SK-N-SH treated with all-trans-retinoic acid at 6 μM for 48 hours (cell line): ENCODE data around the gene PGPEP1.
"Not testable (repeated sequence)": the region's sequence is repeated elsewhere in the genome, so short reads cannot be mapped to it uniquely, and the experiment has no call there.

Source experiments
- ATAC-seq: fragments of 200-7000 bp; cut with Tn5 transposase; 3 replicates; pipeline ENCODE4 v1.9.1; 2020; ENCODE audit warnings: mild to moderate bottlenecking, moderate library complexity
- ARNTL ChIP-seq: fragments of 450-650 bp; formaldehyde crosslinking; IDR thresholded peaks from 2 replicates; pipeline ENCODE4 v1.5.0; 2020; ENCODE audit warnings: low read depth, mild to moderate bottlenecking, moderate library complexity, borderline replicate concordance
- BACH2 ChIP-seq: fragments of 250-450 bp; sonication (Bioruptor Pico); IDR thresholded peaks from 2 replicates; pipeline ENCODE4 v1.9.0; 2021; ENCODE audit warnings: mild to moderate bottlenecking, borderline replicate concordance
- CREB5 ChIP-seq: fragments of 250-450 bp; sonication (Bioruptor Pico); IDR thresholded peaks from 2 replicates; pipeline ENCODE4 v1.5.1; 2020; ENCODE audit warnings: low read depth, mild to moderate bottlenecking, moderate library complexity
- CSDC2 ChIP-seq: fragments of 250-450 bp; sonication (Bioruptor Pico); IDR thresholded peaks from 2 replicates; pipeline ENCODE4 v1.5.0; 2020; ENCODE audit warnings: mild to moderate bottlenecking, moderate library complexity
- CSRNP3 ChIP-seq: fragments of 250-450 bp; sonication (Bioruptor Pico); IDR thresholded peaks from 2 replicates; pipeline ENCODE4 v1.5.1; 2021; ENCODE audit warnings: mild to moderate bottlenecking, moderate library complexity
- GLIS3 ChIP-seq: fragments of 250-450 bp; sonication (Bioruptor Pico); IDR thresholded peaks from 2 replicates; pipeline ENCODE4 v1.5.0; 2020; ENCODE audit warnings: mild to moderate bottlenecking, moderate library complexity
- ISL1 ChIP-seq: fragments of 250-450 bp; sonication (Bioruptor Pico); IDR thresholded peaks from 2 replicates; pipeline ENCODE4 v2.1.2; 2022; ENCODE audit warnings: mild to moderate bottlenecking, moderate library complexity
- PATZ1 ChIP-seq: fragments of 250-450 bp; sonication (Bioruptor Pico); IDR thresholded peaks from 2 replicates; pipeline ENCODE4 v1.8.0; 2020; ENCODE audit warnings: mild to moderate bottlenecking, moderate library complexity, borderline replicate concordance
- POU6F1 ChIP-seq: fragments of 250-450 bp; sonication (Bioruptor Pico); IDR thresholded peaks from 2 replicates; pipeline ENCODE4 v1.8.0; 2021; ENCODE audit warnings: low read depth, mild to moderate bottlenecking, moderate library complexity, borderline replicate concordance
- PPARA ChIP-seq: fragments of 250-450 bp; sonication (Bioruptor Pico); IDR thresholded peaks from 2 replicates; pipeline ENCODE4 v1.5.0; 2020; ENCODE audit warnings: mild to moderate bottlenecking, borderline replicate concordance
- SNAI2 ChIP-seq: fragments of 250-450 bp; sonication (Bioruptor Pico); IDR thresholded peaks from 2 replicates; pipeline ENCODE4 v1.5.0; 2020; ENCODE audit warnings: mild to moderate bottlenecking, moderate library complexity
- TCF4 ChIP-seq: fragments of 250-450 bp; sonication (Bioruptor Pico); IDR thresholded peaks from 2 replicates; pipeline ENCODE4 v1.8.0; 2021; ENCODE audit warnings: mild to moderate bottlenecking, moderate library complexity, borderline replicate concordance
- TOX ChIP-seq: fragments of 250-450 bp; sonication (Bioruptor Pico); IDR thresholded peaks from 2 replicates; pipeline ENCODE4 v1.8.0; 2021; ENCODE audit warnings: mild to moderate bottlenecking, moderate library complexity, borderline replicate concordance
- TSHZ2 ChIP-seq: fragments of 250-450 bp; sonication (Bioruptor Pico); IDR thresholded peaks from 2 replicates; pipeline ENCODE4 v1.5.0; 2020; ENCODE audit warnings: mild to moderate bottlenecking, moderate library complexity
- ZC3H10 ChIP-seq: fragments of 250-450 bp; sonication (Bioruptor Pico); IDR thresholded peaks from 2 replicates; pipeline ENCODE4 v1.5.1; 2021; ENCODE audit warnings: mild to moderate bottlenecking, moderate library complexity
- ZFP3 ChIP-seq: fragments of 250-450 bp; sonication (Bioruptor Pico); IDR thresholded peaks from 2 replicates; pipeline ENCODE4 v1.5.0; 2020; ENCODE audit warnings: mild to moderate bottlenecking, moderate library complexity
- ZFP30 ChIP-seq: fragments of 450-650 bp; formaldehyde crosslinking; IDR thresholded peaks from 2 replicates; pipeline ENCODE4 v1.5.0; 2022; ENCODE audit warnings: mild to moderate bottlenecking, moderate library complexity
- ZNF565 ChIP-seq: fragments of 450-650 bp; formaldehyde crosslinking; conservative IDR thresholded peaks from 2 replicates; pipeline ENCODE4 v1.5.0; 2020; ENCODE audit warnings: low read depth, mild to moderate bottlenecking, moderate library complexity
- ZNF70 ChIP-seq: fragments of 450-650 bp; formaldehyde crosslinking; IDR thresholded peaks from 2 replicates; pipeline ENCODE4 v1.5.0; 2020; ENCODE audit warnings: mild to moderate bottlenecking, moderate library complexity
- ZNF8 ChIP-seq: fragments of 450-650 bp; formaldehyde crosslinking; IDR thresholded peaks from 2 replicates; pipeline ENCODE4 v1.5.0; 2020; ENCODE audit warnings: mild to moderate bottlenecking, moderate library complexity

The PGPEP1 gene

GRCh38 chr19:18401580-18402112 lies 61.2 kb downstream of the PGPEP1 start:
- peak; percentile 83 for ATAC-seq

GRCh38 chr19:18402455-18403248 lies 62.3 kb downstream of the PGPEP1 start:
- ATAC-seq = not testable (repeated sequence)

More at GRCh38 chr19:18401580-18402112, 61.2 kb downstream of the PGPEP1 start:
- TF ChIP-seq SNAI2 (no peak), ZNF565 (CRISPR knock-in tag) (no peak), PPARA (CRISPR knock-in tag) (no peak), ZNF70 (CRISPR knock-in tag) (no peak), GLIS3 (CRISPR knock-in tag) (no peak), PATZ1 (no peak), ZNF8 (CRISPR knock-in tag) (no peak), CSDC2 (CRISPR knock-in tag) (no peak), ZFP30 (CRISPR knock-in tag) (no peak), CREB5 (no peak), POU6F1 (no peak), TCF4 (CRISPR knock-in tag) (no peak), CSRNP3 (CRISPR knock-in tag) (no peak), BACH2 (CRISPR knock-in tag) (no peak), ISL1 (CRISPR knock-in tag) (no peak)

GRCh38 chr19:18405754-18406153 lies 65.4 kb downstream of the PGPEP1 start:
- ATAC-seq = not testable (repeated sequence)

- TF ChIP-seq ZC3H10 (no peak), CREB5 (no peak), GLIS3 (CRISPR knock-in tag) (no peak), POU6F1 (no peak), ZNF8 (CRISPR knock-in tag) (no peak), PPARA (CRISPR knock-in tag) (no peak), ZFP3 (no peak), PATZ1 (no peak), ISL1 (CRISPR knock-in tag) (no peak), ARNTL (CRISPR knock-in tag) (no peak), TOX (CRISPR knock-in tag) (no peak), TSHZ2 (CRISPR knock-in tag) (no peak), CSDC2 (CRISPR knock-in tag) (no peak)
- ATAC-seq = no peak
Measured at GRCh38 chr19:18406749-18407148, 66.4 kb downstream of the PGPEP1 start.
